HepG2 (cell line): ENCODE measurements around the gene STX4. TPM values are rescaled to one million over a fixed set of nuclear protein-coding genes. Genes with fewer than 3 reads are reported as not detected.

Experiments used
- HOXA3 ChIP-seq: sonication (generic); formaldehyde crosslinking; IDR thresholded peaks from 2 replicates; pipeline ENCODE4 v1.5.0; 2020; ENCODE audit warnings: missing genetic modification reagents
- TEAD2 ChIP-seq: sonication (generic); formaldehyde crosslinking; IDR thresholded peaks from 2 replicates; pipeline ENCODE4 v1.9.0; 2021; ENCODE audit warnings: missing genetic modification reagents
- THYN1 ChIP-seq: sonication (generic); formaldehyde crosslinking; IDR thresholded peaks from 2 replicates; pipeline ENCODE4 v1.8.1; 2023; ENCODE audit warnings: low read depth, mild to moderate bottlenecking, moderate library complexity, missing genetic modification reagents, borderline replicate concordance
- ZNF17 ChIP-seq: sonication (generic); formaldehyde crosslinking; IDR thresholded peaks from 2 replicates; pipeline ENCODE4 v1.5.0; 2020; ENCODE audit warnings: mild to moderate bottlenecking, missing genetic modification reagents
- polyA plus RNA-seq, 8 experiments: library from polyadenylated mRNA; depleted of rRNA in 3 of 8; stranded (reverse) in 7 of 8; unstranded in 1 of 8; fragments of >200 nt; fragmentation: Illumina TruSeq in 4 of 8; extraction: Trizol in 4 of 8; gene quantifications; 2 replicates each; pipeline versions ENCODE4 v1.2.1 to v1.2.3, GENCODE V29; 2011 to 2016; ENCODE audit warnings: low read depth in 4 of 8, missing spikeins in 1 of 8, mixed read lengths in 1 of 8; ENCODE audit not compliant: insufficient read depth in 1 of 8
- total RNA-seq, 5 experiments: library from RNA; depleted of rRNA; stranded (reverse); fragments of >200 nt; fragmentation: Illumina TruSeq; extraction: Trizol; gene quantifications; 2 replicates each; pipeline ENCODE4 v1.2.3, GENCODE V29; 2016; ENCODE audit warnings: low read depth in 1 of 5
- TF ChIP-seq, protein P1 (sequence below): sonication (generic); formaldehyde crosslinking; IDR thresholded peaks from 2 replicates; pipeline ENCODE4 v1.4.0; 2020; ENCODE audit warnings: missing genetic modification reagents, borderline replicate concordance
- TF ChIP-seq, protein P2 (sequence below): sonication (generic); formaldehyde crosslinking; IDR thresholded peaks from 2 replicates; pipeline ENCODE4 v1.4.0; 2020; ENCODE audit warnings: missing genetic modification reagents
- TF ChIP-seq, protein P3 (sequence below): sonication (generic); formaldehyde crosslinking; IDR thresholded peaks from 2 replicates; pipeline ENCODE4 v1.4.0; 2020; ENCODE audit warnings: mild to moderate bottlenecking, missing genetic modification reagents
- TF ChIP-seq, protein P4 (sequence below): sonication (generic); formaldehyde crosslinking; IDR thresholded peaks from 2 replicates; pipeline ENCODE4 v1.9.0; 2021; ENCODE audit warnings: missing genetic modification reagents, borderline replicate concordance
- TF ChIP-seq, protein P5 (sequence below): sonication (generic); formaldehyde crosslinking; IDR thresholded peaks from 2 replicates; pipeline ENCODE4 v1.4.0; 2020; ENCODE audit warnings: mild to moderate bottlenecking, missing genetic modification reagents

The STX4 gene
- total and polyA plus RNA-seq, 2 of the 13 experiments (the other 11 are each of a cell fraction or from before 2014, with no cell fraction given) = 29.2 to 34.6 TPM

DNA sequence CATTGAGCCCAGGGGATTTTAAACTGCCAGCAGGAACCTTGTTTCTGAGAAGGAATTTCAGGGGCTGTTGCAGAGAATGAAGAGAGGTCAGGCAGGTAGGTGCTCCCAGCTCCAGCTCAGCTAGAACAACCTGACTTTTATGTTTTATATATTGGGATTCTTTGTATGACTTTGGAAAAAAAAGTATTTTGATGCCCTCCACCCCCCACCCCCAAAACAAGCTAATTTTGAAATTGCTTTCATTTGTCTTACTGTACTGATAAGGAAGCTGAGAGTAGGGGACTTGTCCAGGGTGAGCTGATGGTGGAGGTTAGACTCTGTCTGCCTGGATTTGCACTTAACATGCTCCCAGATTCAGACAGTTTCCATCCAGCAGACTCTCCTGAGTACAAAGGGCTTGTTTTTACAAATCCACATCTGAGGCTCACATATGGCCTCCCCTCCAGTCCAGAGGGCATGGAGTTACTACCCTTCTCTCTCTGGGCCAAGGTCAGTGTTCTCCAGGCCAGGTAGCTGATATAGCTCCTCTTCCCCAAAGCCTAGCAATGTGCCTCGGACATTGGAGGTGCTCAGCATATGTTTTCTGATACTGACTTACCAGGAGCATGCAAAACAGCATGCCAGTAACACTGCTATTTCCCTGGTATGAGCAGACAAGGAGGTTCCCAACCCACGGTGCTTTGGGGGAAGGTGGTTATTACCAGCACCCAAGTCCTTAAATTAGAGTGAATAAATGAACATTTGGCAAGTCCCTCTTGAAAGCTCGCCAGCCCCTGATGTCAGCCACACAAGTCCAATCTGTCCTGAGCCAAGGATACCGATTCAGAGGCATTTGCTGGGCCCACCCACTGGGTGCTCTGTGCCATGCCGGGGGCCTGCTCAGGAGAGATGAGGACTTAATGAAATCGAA lies 34.3 kb upstream of the STX4 start (continued):
- TF ChIP-seq THYN1 (no peak), HOXA3 (CRISPR knock-in tag) (peak; percentile 87; the same call in 1 of the 2 replicates), ZNF17 (CRISPR knock-in tag) (no peak), TEAD2 (CRISPR knock-in tag) (no peak)
- TF ChIP-seq, protein P1, sequence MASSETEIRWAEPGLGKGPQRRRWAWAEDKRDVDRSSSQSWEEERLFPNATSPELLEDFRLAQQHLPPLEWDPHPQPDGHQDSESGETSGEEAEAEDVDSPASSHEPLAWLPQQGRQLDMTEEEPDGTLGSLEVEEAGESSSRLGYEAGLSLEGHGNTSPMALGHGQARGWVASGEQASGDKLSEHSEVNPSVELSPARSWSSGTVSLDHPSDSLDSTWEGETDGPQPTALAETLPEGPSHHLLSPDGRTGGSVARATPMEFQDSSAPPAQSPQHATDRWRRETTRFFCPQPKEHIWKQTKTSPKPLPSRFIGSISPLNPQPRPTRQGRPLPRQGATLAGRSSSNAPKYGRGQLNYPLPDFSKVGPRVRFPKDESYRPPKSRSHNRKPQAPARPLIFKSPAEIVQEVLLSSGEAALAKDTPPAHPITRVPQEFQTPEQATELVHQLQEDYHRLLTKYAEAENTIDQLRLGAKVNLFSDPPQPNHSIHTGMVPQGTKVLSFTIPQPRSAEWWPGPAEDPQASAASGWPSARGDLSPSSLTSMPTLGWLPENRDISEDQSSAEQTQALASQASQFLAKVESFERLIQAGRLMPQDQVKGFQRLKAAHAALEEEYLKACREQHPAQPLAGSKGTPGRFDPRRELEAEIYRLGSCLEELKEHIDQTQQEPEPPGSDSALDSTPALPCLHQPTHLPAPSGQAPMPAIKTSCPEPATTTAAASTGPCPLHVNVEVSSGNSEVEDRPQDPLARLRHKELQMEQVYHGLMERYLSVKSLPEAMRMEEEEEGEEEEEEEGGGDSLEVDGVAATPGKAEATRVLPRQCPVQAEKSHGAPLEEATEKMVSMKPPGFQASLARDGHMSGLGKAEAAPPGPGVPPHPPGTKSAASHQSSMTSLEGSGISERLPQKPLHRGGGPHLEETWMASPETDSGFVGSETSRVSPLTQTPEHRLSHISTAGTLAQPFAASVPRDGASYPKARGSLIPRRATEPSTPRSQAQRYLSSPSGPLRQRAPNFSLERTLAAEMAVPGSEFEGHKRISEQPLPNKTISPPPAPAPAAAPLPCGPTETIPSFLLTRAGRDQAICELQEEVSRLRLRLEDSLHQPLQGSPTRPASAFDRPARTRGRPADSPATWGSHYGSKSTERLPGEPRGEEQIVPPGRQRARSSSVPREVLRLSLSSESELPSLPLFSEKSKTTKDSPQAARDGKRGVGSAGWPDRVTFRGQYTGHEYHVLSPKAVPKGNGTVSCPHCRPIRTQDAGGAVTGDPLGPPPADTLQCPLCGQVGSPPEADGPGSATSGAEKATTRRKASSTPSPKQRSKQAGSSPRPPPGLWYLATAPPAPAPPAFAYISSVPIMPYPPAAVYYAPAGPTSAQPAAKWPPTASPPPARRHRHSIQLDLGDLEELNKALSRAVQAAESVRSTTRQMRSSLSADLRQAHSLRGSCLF (CRISPR knock-in tag) = no peak
- TF ChIP-seq, protein P2, sequence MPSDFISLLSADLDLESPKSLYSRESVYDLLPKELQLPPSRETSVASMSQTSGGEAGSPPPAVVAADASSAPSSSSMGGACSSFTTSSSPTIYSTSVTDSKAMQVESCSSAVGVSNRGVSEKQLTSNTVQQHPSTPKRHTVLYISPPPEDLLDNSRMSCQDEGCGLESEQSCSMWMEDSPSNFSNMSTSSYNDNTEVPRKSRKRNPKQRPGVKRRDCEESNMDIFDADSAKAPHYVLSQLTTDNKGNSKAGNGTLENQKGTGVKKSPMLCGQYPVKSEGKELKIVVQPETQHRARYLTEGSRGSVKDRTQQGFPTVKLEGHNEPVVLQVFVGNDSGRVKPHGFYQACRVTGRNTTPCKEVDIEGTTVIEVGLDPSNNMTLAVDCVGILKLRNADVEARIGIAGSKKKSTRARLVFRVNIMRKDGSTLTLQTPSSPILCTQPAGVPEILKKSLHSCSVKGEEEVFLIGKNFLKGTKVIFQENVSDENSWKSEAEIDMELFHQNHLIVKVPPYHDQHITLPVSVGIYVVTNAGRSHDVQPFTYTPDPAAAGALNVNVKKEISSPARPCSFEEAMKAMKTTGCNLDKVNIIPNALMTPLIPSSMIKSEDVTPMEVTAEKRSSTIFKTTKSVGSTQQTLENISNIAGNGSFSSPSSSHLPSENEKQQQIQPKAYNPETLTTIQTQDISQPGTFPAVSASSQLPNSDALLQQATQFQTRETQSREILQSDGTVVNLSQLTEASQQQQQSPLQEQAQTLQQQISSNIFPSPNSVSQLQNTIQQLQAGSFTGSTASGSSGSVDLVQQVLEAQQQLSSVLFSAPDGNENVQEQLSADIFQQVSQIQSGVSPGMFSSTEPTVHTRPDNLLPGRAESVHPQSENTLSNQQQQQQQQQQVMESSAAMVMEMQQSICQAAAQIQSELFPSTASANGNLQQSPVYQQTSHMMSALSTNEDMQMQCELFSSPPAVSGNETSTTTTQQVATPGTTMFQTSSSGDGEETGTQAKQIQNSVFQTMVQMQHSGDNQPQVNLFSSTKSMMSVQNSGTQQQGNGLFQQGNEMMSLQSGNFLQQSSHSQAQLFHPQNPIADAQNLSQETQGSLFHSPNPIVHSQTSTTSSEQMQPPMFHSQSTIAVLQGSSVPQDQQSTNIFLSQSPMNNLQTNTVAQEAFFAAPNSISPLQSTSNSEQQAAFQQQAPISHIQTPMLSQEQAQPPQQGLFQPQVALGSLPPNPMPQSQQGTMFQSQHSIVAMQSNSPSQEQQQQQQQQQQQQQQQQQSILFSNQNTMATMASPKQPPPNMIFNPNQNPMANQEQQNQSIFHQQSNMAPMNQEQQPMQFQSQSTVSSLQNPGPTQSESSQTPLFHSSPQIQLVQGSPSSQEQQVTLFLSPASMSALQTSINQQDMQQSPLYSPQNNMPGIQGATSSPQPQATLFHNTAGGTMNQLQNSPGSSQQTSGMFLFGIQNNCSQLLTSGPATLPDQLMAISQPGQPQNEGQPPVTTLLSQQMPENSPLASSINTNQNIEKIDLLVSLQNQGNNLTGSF (CRISPR knock-in tag) = no peak
- TF ChIP-seq, protein P3, sequence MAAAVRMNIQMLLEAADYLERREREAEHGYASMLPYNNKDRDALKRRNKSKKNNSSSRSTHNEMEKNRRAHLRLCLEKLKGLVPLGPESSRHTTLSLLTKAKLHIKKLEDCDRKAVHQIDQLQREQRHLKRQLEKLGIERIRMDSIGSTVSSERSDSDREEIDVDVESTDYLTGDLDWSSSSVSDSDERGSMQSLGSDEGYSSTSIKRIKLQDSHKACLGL (CRISPR knock-in tag) = no peak
- TF ChIP-seq, protein P4, sequence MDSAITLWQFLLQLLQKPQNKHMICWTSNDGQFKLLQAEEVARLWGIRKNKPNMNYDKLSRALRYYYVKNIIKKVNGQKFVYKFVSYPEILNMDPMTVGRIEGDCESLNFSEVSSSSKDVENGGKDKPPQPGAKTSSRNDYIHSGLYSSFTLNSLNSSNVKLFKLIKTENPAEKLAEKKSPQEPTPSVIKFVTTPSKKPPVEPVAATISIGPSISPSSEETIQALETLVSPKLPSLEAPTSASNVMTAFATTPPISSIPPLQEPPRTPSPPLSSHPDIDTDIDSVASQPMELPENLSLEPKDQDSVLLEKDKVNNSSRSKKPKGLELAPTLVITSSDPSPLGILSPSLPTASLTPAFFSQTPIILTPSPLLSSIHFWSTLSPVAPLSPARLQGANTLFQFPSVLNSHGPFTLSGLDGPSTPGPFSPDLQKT (CRISPR knock-in tag) = no peak
- TF ChIP-seq, protein P5, sequence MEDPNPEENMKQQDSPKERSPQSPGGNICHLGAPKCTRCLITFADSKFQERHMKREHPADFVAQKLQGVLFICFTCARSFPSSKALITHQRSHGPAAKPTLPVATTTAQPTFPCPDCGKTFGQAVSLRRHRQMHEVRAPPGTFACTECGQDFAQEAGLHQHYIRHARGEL = 0 out of 2 replicates have a peak, but pooled peaks have one; percentile 86
